WERI-Rb-1 (cell line): ENCODE data around the gene TANC1.

Source experiments
- DNase-seq: peaks from one replicate; pipeline ENCODE4 v3.0.0-alpha.2; 2020
- H3K27ac ChIP-seq: fragments of 250-450 bp; sonication (Bioruptor Pico); 2 replicates; pipeline ENCODE4 v1.5.1; 2020; ENCODE audit warnings: mild to moderate bottlenecking, moderate library complexity
- H3K27me3 ChIP-seq: fragments of 250-450 bp; sonication (Bioruptor Pico); 2 replicates; pipeline ENCODE4 v1.5.1; 2021; ENCODE audit warnings: mild to moderate bottlenecking, low read depth, moderate library complexity; ENCODE audit not compliant: insufficient read depth, severe bottlenecking
- H3K36me3 ChIP-seq: fragments of 250-450 bp; sonication (Bioruptor Pico); 2 replicates; pipeline ENCODE4 v1.5.1; 2020; ENCODE audit warnings: mild to moderate bottlenecking, moderate library complexity
- H3K4me3 ChIP-seq: 2 replicates; pipeline ENCODE4 v1.5.1; 2011; ENCODE audit warnings: low read depth, mild to moderate bottlenecking, control low read depth, low read length
- H3K9me3 ChIP-seq: fragments of 250-450 bp; sonication (Bioruptor Pico); 2 replicates; pipeline ENCODE4 v1.5.1; 2021; ENCODE audit warnings: mild to moderate bottlenecking, moderate library complexity; ENCODE audit not compliant: severe bottlenecking
- CTCF ChIP-seq: IDR thresholded peaks from 2 replicates; pipeline ENCODE4 v1.5.1; 2011; ENCODE audit warnings: low read depth, mild to moderate bottlenecking, control low read depth, inconsistent platforms, low read length

TANC1 gene

GRCh38 chr2:159199236-159199635 is 230.8 kb downstream of the TANC1 start:
- no peak overlapping the region for H3K27ac ChIP-seq
- H3K27me3 ChIP-seq, result no peaks in the 10 kb centered on the region
- no peak for DNase-seq
- no peak overlapping the region for H3K4me3 ChIP-seq
- TF ChIP-seq CTCF, result no peak
- H3K9me3 ChIP-seq, result no peaks in the 10 kb centered on the region
- peaks cover 27% of the 10 kb centered on the region for H3K36me3 ChIP-seq

- Histone ChIP-seq H3K9me3 (no peaks in the 10 kb centered on the region), H3K27me3 (no peaks in the 10 kb centered on the region), H3K27ac (no peak overlapping the region), H3K36me3 (peaks cover 20% of the 10 kb centered on the region), H3K4me3 (no peak overlapping the region)
- no peak for TF ChIP-seq CTCF
- DNase-seq, result no peak
Observed at GRCh38 chr2:159199761-159200465, 231.5 kb downstream of the TANC1 start.

- peaks cover 21% of the 10 kb centered on the region for H3K36me3 ChIP-seq
- H3K27me3 ChIP-seq, result no peaks in the 10 kb centered on the region
- H3K4me3 ChIP-seq, result no peak overlapping the region
- no peaks in the 10 kb centered on the region for H3K9me3 ChIP-seq
- no peak for TF ChIP-seq CTCF
- DNase-seq, result no peak
- no peak overlapping the region for H3K27ac ChIP-seq
Observed at GRCh38 chr2:159200498-159200897, 232.1 kb downstream of the TANC1 start.

- H3K27me3 ChIP-seq, result no peaks in the 10 kb centered on the region
- DNase-seq, result no peak
Observed at GRCh38 chr2:159201360-159202063, 233.1 kb downstream of the TANC1 start.

GRCh38 chr2:159202568-159203071 is 234.2 kb downstream of the TANC1 start:
- Histone ChIP-seq H3K4me3 (no peak overlapping the region), H3K9me3 (no peaks in the 10 kb centered on the region), H3K27ac (no peak overlapping the region), H3K36me3 (peaks cover 10% of the 10 kb centered on the region), H3K27me3 (no peaks in the 10 kb centered on the region)
- no peak for TF ChIP-seq CTCF
- DNase-seq, result no peak

More at GRCh38 chr2:159201360-159202063, 233.1 kb downstream of the TANC1 start:
- Histone ChIP-seq H3K36me3 (peaks cover 19% of the 10 kb centered on the region), H3K9me3 (no peaks in the 10 kb centered on the region), H3K27ac (no peak overlapping the region), H3K4me3 (no peak overlapping the region)
- no peak for TF ChIP-seq CTCF
